K562 (cell line): ENCODE results near the gene MGAT4D. TPM values are rescaled to one million over a fixed set of nuclear protein-coding genes. Genes with fewer than 3 reads are reported as not detected.
"Not testable (repeated sequence)": the region's sequence is repeated elsewhere in the genome, so short reads cannot be mapped to it uniquely, and the experiment has no call there.

Experiments
- ATAC-seq: fragments of 200-7000 bp; cut with Tn5 transposase; 3 replicates; pipeline ENCODE4 v1.9.1; 2020; ENCODE audit warnings: moderate library complexity
- BruUV-seq: library from RNA; stranded (reverse); fragments of 400-500 nt; replicated peaks from 2 replicates; lab custom pipeline; 2021; lab: Mats Ljungman, UMichigan
- CTCF ChIA-PET: fragments of 300-600 bp; formaldehyde crosslinking; extraction: SDS; loops from one replicate; lab custom pipeline; 2021; ENCODE audit warnings: low intra/inter-chr PET ratio; lab: Yijun Ruan, JAX
- POLR2A ChIA-PET: fragments of 300-600, 350-650 bp; sonication (Branson Sonifier 250); formaldehyde crosslinking; extraction: SDS; loops from one replicate; lab custom pipeline; 2021; ENCODE audit warnings: antibody characterized with exemption, inconsistent platforms; lab: Yijun Ruan, JAX
- DNase-seq, 4 experiments: peaks; one replicate each; pipeline versions ENCODE4 v3.0.0 to v3.0.0-alpha.2; 2011 to 2018; ENCODE audit warnings: low spot score in 3 of 4, mixed read lengths in 3 of 4; ENCODE audit errors: extremely low read depth in 1 of 4
- FAIRE-seq: peaks from 2 replicates; lab custom pipeline; 2011; peaks lifted over from hg19 to GRCh38; lab: Jason Lieb, UNC
- H2AFZ ChIP-seq: 2 replicates; pipeline ENCODE4 v1.6.0; 2011; ENCODE audit warnings: low read depth, low read length, control low read depth, inconsistent platforms
- H3K27ac ChIP-seq: fragments of 200-600 bp; 3 replicates; pipeline ENCODE4 v1.8.0; 2011; ENCODE audit warnings: low read depth, mild to moderate bottlenecking, control low read depth, inconsistent platforms, low read length, moderate library complexity, mixed read lengths; ENCODE audit errors: extremely low read depth
- H3K27me3 ChIP-seq, 2 experiments: fragments of 300-600 bp in 1 of 2; 2 replicates in 1 of 2; 3 replicates in 1 of 2; pipeline versions ENCODE4 v1.6.0 to v1.8.0; 2011; ENCODE audit warnings: inconsistent platforms in 2 of 2, low read length in 2 of 2, mild to moderate bottlenecking in 1 of 2, mixed read lengths in 1 of 2, moderate library complexity in 1 of 2; ENCODE audit not compliant: control insufficient read depth in 2 of 2, insufficient read depth in 2 of 2
- H3K36me3 ChIP-seq: fragments of 300-600 bp; 3 replicates; pipeline ENCODE4 v1.8.0; 2011; ENCODE audit warnings: mild to moderate bottlenecking, low read length, inconsistent platforms; ENCODE audit not compliant: control insufficient read depth, insufficient read depth
- H3K4me1 ChIP-seq, 2 experiments: fragments of 200-600 bp in 1 of 2; replicated peaks in 1 of 2; 2 replicates in 1 of 2; 3 replicates in 1 of 2; pipeline versions ENCODE4 v1.5.1 to v1.8.0; 2011; ENCODE audit warnings: inconsistent platforms in 2 of 2, low read length in 2 of 2, mild to moderate bottlenecking in 1 of 2, mixed read lengths in 1 of 2, moderate library complexity in 1 of 2; ENCODE audit not compliant: control insufficient read depth in 2 of 2, insufficient read depth in 2 of 2
- H3K4me2 ChIP-seq: 2 replicates; pipeline ENCODE4 v1.6.1; 2011; ENCODE audit warnings: low read length, control low read depth, inconsistent platforms, mixed read lengths; ENCODE audit not compliant: insufficient read depth
- H3K4me3 ChIP-seq: fragments of 200-600 bp; sonication (generic), shearing (Covaris generic); 2 replicates; pipeline ENCODE4 v1.5.1; 2016; ENCODE audit warnings: control low read depth, inconsistent platforms
- H3K79me2 ChIP-seq: fragments of 200-600 bp; 3 replicates; pipeline ENCODE4 v1.8.0; 2011; ENCODE audit warnings: low read length, inconsistent platforms; ENCODE audit not compliant: control insufficient read depth, insufficient read depth
- H3K9ac ChIP-seq, 2 experiments: 2 replicates each; pipeline versions ENCODE4 v1.6.0 to v1.6.1; 2011; ENCODE audit warnings: low read depth in 2 of 2, low read length in 2 of 2, control low read depth in 1 of 2, inconsistent platforms in 1 of 2, mild to moderate bottlenecking in 1 of 2, mixed read lengths in 1 of 2; ENCODE audit not compliant: insufficient read depth in 1 of 2
- H3K9me1 ChIP-seq: one replicate; pipeline ENCODE4 v1.6.0; 2011; ENCODE audit warnings: inconsistent platforms, mild to moderate bottlenecking, low read length, moderate library complexity; ENCODE audit not compliant: control insufficient read depth, insufficient read depth
- H3K9me3 ChIP-seq: replicated peaks from 2 replicates; pipeline ENCODE4 v1.5.1; 2011; ENCODE audit warnings: low read depth, low read length, inconsistent platforms; ENCODE audit not compliant: control insufficient read depth, insufficient read depth
- H4K20me1 ChIP-seq: replicated peaks from 2 replicates; pipeline ENCODE4 v1.6.1; 2011; ENCODE audit warnings: low read length, inconsistent platforms, mixed read lengths; ENCODE audit not compliant: control insufficient read depth, insufficient read depth
- CXXC5 ChIP-seq: fragments of 250-450 bp; sonication (Bioruptor Pico); IDR thresholded peaks from 2 replicates; pipeline ENCODE4 v1.8.0; 2022; ENCODE audit warnings: inconsistent platforms, mild to moderate bottlenecking, moderate library complexity
- DMBX1 ChIP-seq: fragments of 250-450 bp; sonication (Bioruptor Pico); IDR thresholded peaks from 2 replicates; pipeline ENCODE4 v1.8.0; 2022; ENCODE audit warnings: inconsistent platforms, mild to moderate bottlenecking, moderate library complexity, borderline replicate concordance
- FOXA3 ChIP-seq, 2 experiments: fragments of 450-650 bp in 1 of 2; sonication (generic) in 1 of 2; formaldehyde crosslinking; IDR thresholded peaks in 1 of 2; conservative IDR thresholded peaks in 1 of 2; 2 replicates each; pipeline versions ENCODE4 v1.4.0 to v1.8.0; 2020 to 2022; ENCODE audit warnings: mild to moderate bottlenecking in 2 of 2, missing genetic modification reagents in 1 of 2
- FOXK2 ChIP-seq, 2 experiments: fragments of 450-650 bp; IDR thresholded peaks in 1 of 2; conservative IDR thresholded peaks in 1 of 2; 2 replicates each; pipeline ENCODE4 v1.6.1; 2016; ENCODE audit warnings: low read depth in 2 of 2, mild to moderate bottlenecking in 1 of 2
- GABPA ChIP-seq: fragments of 200-800 bp; sonication (Bioruptor generic); conservative IDR thresholded peaks from 2 replicates; pipeline ENCODE4 v1.6.1; 2016; ENCODE audit warnings: low read depth, missing genetic modification characterization, missing compliant biosample characterization
- L3MBTL2 ChIP-seq: fragments of 450-650 bp; IDR thresholded peaks from 2 replicates; pipeline ENCODE4 v1.6.1; 2016; ENCODE audit warnings: mild to moderate bottlenecking, moderate library complexity
- LCOR ChIP-seq: sonication (generic); formaldehyde crosslinking; IDR thresholded peaks from 2 replicates; pipeline ENCODE4 v1.8.0; 2022; ENCODE audit warnings: mild to moderate bottlenecking, missing genetic modification reagents
- MNT ChIP-seq, 2 experiments: fragments of 450-650 bp; conservative IDR thresholded peaks; 2 replicates each; pipeline ENCODE4 v1.6.1; 2017; ENCODE audit warnings: mild to moderate bottlenecking in 2 of 2, moderate library complexity in 2 of 2
- NFIC ChIP-seq: fragments of 450-650 bp; IDR thresholded peaks from 2 replicates; pipeline ENCODE4 v1.6.1; 2017; ENCODE audit warnings: mild to moderate bottlenecking, inconsistent platforms
- NFRKB ChIP-seq: fragments of 450-650 bp; IDR thresholded peaks from 2 replicates; pipeline ENCODE4 v1.6.1; 2016; ENCODE audit warnings: low read depth
- NR2C2 ChIP-seq, 2 experiments: fragments of 200-800 bp in 1 of 2; sonication (Bioruptor generic) in 1 of 2; sonication (generic) in 1 of 2; formaldehyde crosslinking in 1 of 2; IDR thresholded peaks; 2 replicates each; pipeline versions ENCODE4 v1.6.1 to v1.8.0; 2016 to 2022; ENCODE audit warnings: mild to moderate bottlenecking in 1 of 2, missing compliant biosample characterization in 1 of 2, missing genetic modification characterization in 1 of 2, missing genetic modification reagents in 1 of 2
- POLR2A ChIP-seq: fragments of 450-650 bp; conservative IDR thresholded peaks from 2 replicates; pipeline ENCODE4 v1.6.1; 2016
- POLR2B ChIP-seq: fragments of 450-650 bp; IDR thresholded peaks from 2 replicates; pipeline ENCODE4 v1.6.1; 2018; ENCODE audit warnings: low read depth; ENCODE audit not compliant: partially characterized antibody
- POLR2G ChIP-seq: fragments of 200-400 bp; formaldehyde crosslinking; IDR thresholded peaks from 2 replicates; pipeline ENCODE4 v1.6.1; 2017; ENCODE audit warnings: low read depth, mild to moderate bottlenecking, antibody characterized with exemption, low read length, moderate library complexity
- SOX6 ChIP-seq: fragments of 450-650 bp; IDR thresholded peaks from 2 replicates; pipeline ENCODE4 v1.6.1; 2014; ENCODE audit warnings: mild to moderate bottlenecking
- TAF7 ChIP-seq: fragments of 450-650 bp; IDR thresholded peaks from 2 replicates; pipeline ENCODE4 v1.6.1; 2016; ENCODE audit warnings: missing genetic modification characterization, missing compliant biosample characterization
- TAF9B ChIP-seq: fragments of 450-650 bp; IDR thresholded peaks from 2 replicates; pipeline ENCODE4 v1.6.1; 2018; ENCODE audit warnings: mild to moderate bottlenecking; ENCODE audit not compliant: partially characterized antibody
- TARDBP ChIP-seq: fragments of 450-650 bp; IDR thresholded peaks from 2 replicates; pipeline ENCODE4 v1.6.1; 2016
- YY1 ChIP-seq, 3 experiments: IDR thresholded peaks; 2 replicates each; pipeline ENCODE4 v1.6.1; 2011; ENCODE audit warnings: low read length in 2 of 3, mild to moderate bottlenecking in 2 of 3, moderate library complexity in 2 of 3, borderline replicate concordance in 1 of 3, control low read depth in 1 of 3, low read depth in 1 of 3; ENCODE audit not compliant: insufficient read depth in 3 of 3, insufficient replicate concordance in 2 of 3, control insufficient read depth in 1 of 3, insufficient read length in 1 of 3; ENCODE audit errors: extremely low read depth in 1 of 3
- WGBS: fragments of 100-300 bp; shearing (Covaris generic); methylation state at CpG from one replicate; pipeline ENCODE4 v1.1.6; 2016; ENCODE audit warnings: low coverage, mixed read lengths; ENCODE audit not compliant: insufficient coverage; ENCODE audit errors: missing lambda C conversion rate; 5-methylcytosine and 5-hydroxymethylcytosine counted together
- in situ Hi-C: fragments of 300-500 bp; cut with MboI; formaldehyde crosslinking; loops from 4 replicates; pipeline ENCODE4 v1.15.0; 2018; ENCODE audit warnings: inconsistent platforms, mixed read lengths
- intact Hi-C: fragments of 100-400 bp; cut with micrococcal nuclease; formaldehyde crosslinking; loops from 2 replicates; pipeline ENCODE4 v1.14.2; 2022
- polyA plus RNA-seq, 8 experiments: library from polyadenylated mRNA; depleted of rRNA in 4 of 8; stranded (reverse) in 5 of 8; unstranded in 3 of 8; fragments of >200 nt; fragmentation: Nextera tagmentation in 2 of 8; fragmentation: Illumina TruSeq in 1 of 8; extraction: Ambion mirVana in 2 of 8; extraction: Trizol in 1 of 8; gene quantifications; 2 replicates each; pipeline versions ENCODE4 v1.2.1 to v1.2.3, GENCODE V29; 2011 to 2014; ENCODE audit warnings: inconsistent platforms in 1 of 8, missing spikeins in 1 of 8
- total RNA-seq, 7 experiments: library from RNA; depleted of rRNA in 6 of 7; stranded (reverse); fragments of >200 nt in 6 of 7; fragmentation: Illumina TruSeq in 2 of 7; extraction: Trizol in 2 of 7; gene quantifications; 2 replicates each; pipeline versions ENCODE4 v1.2.1 to v1.2.3, GENCODE V29; 2011 to 2021; ENCODE audit warnings: low replicate concordance in 1 of 7

The MGAT4D gene
- total and polyA plus RNA-seq, 9 of the 15 experiments (the other 6 are each of a cell fraction or from before 2014, with no cell fraction given) = not detected

- H3K9me3 ChIP-seq; H3K79me2 ChIP-seq; H3K27ac ChIP-seq; in situ Hi-C loops; H3K27me3 ChIP-seq; H3K9me1 ChIP-seq; H4K20me1 ChIP-seq; H3K4me1 ChIP-seq; CTCF ChIA-PET; POLR2A ChIA-PET; H3K36me3 ChIP-seq; intact Hi-C loops; TF ChIP-seq NR2C2 (CRISPR knock-in tag; IDR thresholded peaks at IDR 0.05): not testable (repeated sequence)
- DNase-seq = peak; percentile 22 to 51 (median 32)
- 1% methylated on average over 21 of the region's 32 CpGs for WGBS
- Histone ChIP-seq H3K9ac (peak overlapping the region; percentile 29 to 52; a peak in 2 of 4 replicates), H3K4me2 (peak overlapping the region; percentile 62; the same call in 1 of the 2 replicates), H3K4me3 (peak overlapping the region; percentile 36), H2AFZ (peak overlapping the region; percentile 88)
- peak; percentile 83 for ATAC-seq
- peak; percentile 29 for FAIRE-seq
- BruUV-seq = TSS peak; percentile 76
- TF ChIP-seq CXXC5 (CRISPR knock-in tag) (peak; percentile 38), POLR2G (peak; percentile 44; the same call in 1 of the 2 replicates), MNT (conservative IDR thresholded peaks at IDR 0.05) (peak; percentile 21 to 51; a peak in 2 of 4 replicates), POLR2A (peak; percentile 62), LCOR (peak; percentile 64; the same call in 1 of the 2 replicates), SOX6 (peak; percentile 53), DMBX1 (CRISPR knock-in tag) (0 out of 2 replicates have a peak, but pooled peaks have one; percentile 21), NFRKB (peak; percentile 69; the same call in 1 of the 2 replicates), POLR2B (peak; percentile 52), GABPA (tag) (0 out of 2 replicates have a peak, but pooled peaks have one; percentile 24), FOXK2 (conservative IDR thresholded peaks at IDR 0.05 in 1 of 2, IDR thresholded peaks at IDR 0.05 in 1 of 2; ENCODE audit: low read depth in 2 of 2) (peak; percentile 86 to 87), YY1 (IDR thresholded peaks at IDR 0.05; ENCODE audit: borderline replicate concordance in 1 of 3, control insufficient read depth in 1 of 3, extremely low read depth in 1 of 3, insufficient read depth in 3 of 3, insufficient read length in 1 of 3, insufficient replicate concordance in 2 of 3, low read depth in 1 of 3, low read length in 2 of 3) (peak in 2 of 3 experiments; percentile 50 to 71), TARDBP (peak; percentile 65; the same call in 1 of the 2 replicates), NR2C2 (tag; IDR thresholded peaks at IDR 0.05) (peak; percentile 31; the same call in 1 of the 2 replicates), NFIC (0 out of 2 replicates have a peak, but pooled peaks have one; percentile 15), L3MBTL2 (peak; percentile 74), TAF7 (tag) (peak; percentile 55; the same call in 1 of the 2 replicates), TAF9B (peak; percentile 50), FOXA3 (CRISPR knock-in tag; conservative IDR thresholded peaks at IDR 0.05 in 1 of 2, IDR thresholded peaks at IDR 0.05 in 1 of 2) (peak; percentile 87 to 90)
These were observed 84.7 kb downstream of the MGAT4D start for GRCh38 chr4:140413130-140413969.
